ENCODE results near the gene DNAJB8. TPM values are rescaled to one million over a fixed set of nuclear protein-coding genes. Genes with fewer than 3 reads are reported as not detected.
A peak's percentile ranks its signal among the peaks of the same experiment; 100 is the strongest.

DNAJB8 gene
- total and polyA plus RNA-seq, 9 of the 15 experiments (the other 6 are each of a cell fraction or from before 2014, with no cell fraction given) = not detected

DNA sequence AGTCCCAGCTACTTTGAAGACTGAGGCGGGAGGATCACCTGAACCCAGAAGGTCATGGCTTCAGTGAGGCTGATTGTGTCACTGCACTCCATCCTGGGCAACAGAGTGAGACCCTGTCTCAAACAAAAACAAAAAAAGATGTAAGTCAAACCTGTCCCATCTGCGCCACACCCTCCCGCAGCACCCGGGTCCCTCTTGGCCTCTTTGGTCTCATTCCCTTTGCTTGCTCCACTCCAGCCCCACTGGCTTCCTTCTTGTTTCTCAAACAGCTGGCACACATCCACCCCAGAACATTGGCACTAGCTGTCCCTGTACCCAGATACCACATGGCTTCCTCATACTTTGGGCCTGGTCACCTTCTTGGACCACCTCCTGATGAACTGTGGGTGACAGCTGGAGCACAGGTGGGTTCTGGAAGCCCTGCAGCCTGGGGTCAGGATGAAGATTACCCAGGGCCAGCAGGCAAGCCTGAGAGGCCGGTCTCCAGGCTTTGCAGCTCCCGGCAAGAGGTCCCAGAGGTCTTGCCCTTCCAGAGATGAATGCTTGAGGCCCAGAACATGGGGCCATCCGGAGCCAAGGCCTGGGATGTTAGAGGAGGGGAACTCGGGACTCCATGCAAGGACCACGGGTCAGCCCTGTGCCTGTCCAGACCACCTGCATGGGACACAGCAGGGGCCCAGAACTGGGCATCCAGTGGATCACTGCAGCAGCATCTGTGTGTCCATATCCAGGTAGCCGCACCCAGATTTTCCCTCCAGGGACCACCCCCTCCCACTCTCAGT is 37.3 kb upstream of the DNAJB8 start:
- 88% methylated on average over 8 of the region's 10 CpGs for WGBS (ENCODE audit: insufficient coverage, low coverage, missing lambda C conversion rate)
- in situ Hi-C loops (cut with MboI) (no loop called here), intact Hi-C loops (cut with micrococcal nuclease) (loop anchor here (5.0 kb wide), 1 partner anchor 43 kb away; no protein-coding TSS in a partner anchor)
- Histone ChIP-seq H2AFZ (ENCODE audit: low read depth, low read length) (no peak overlapping the region), H3K9me3 (replicated peaks; ENCODE audit: control insufficient read depth, insufficient read depth, low read depth, low read length) (peaks cover 6% of the 10 kb centered on the region), H3K9ac (ENCODE audit: insufficient read depth in 1 of 2, low read depth in 2 of 2, low read length in 2 of 2) (peak overlapping the region in 1 of 2 experiments; percentile 77; a peak in 2 of 4 replicates), H3K4me3 (no peak overlapping the region), H3K27me3 (ENCODE audit: control insufficient read depth in 2 of 2, insufficient read depth in 2 of 2, low read length in 2 of 2) (no peaks in the 10 kb centered on the region), H3K79me2 (ENCODE audit: control insufficient read depth, insufficient read depth, low read length) (peaks cover 3% of the 10 kb centered on the region; the same call in 1 of the 3 replicates), H3K27ac (ENCODE audit: extremely low read depth, low read depth, low read length) (peak overlapping the region; percentile 71; the same call in 2 of the 3 replicates), H3K4me1 (replicated peaks in 1 of 2; ENCODE audit: control insufficient read depth in 2 of 2, insufficient read depth in 2 of 2, low read length in 2 of 2) (peaks cover 14 to 25% of the 10 kb centered on the region in 2 experiments; a peak in 4 of 5 replicates), H3K9me1 (ENCODE audit: control insufficient read depth, insufficient read depth, low read length) (peaks cover 5% of the 10 kb centered on the region), H3K4me2 (ENCODE audit: insufficient read depth, low read length) (no peak overlapping the region), H4K20me1 (replicated peaks; ENCODE audit: control insufficient read depth, insufficient read depth, low read length) (no peaks in the 10 kb centered on the region), H3K36me3 (ENCODE audit: control insufficient read depth, insufficient read depth, low read length) (peaks cover 8% of the 10 kb centered on the region; the same call in 1 of the 3 replicates)
- FAIRE-seq (no peak), ATAC-seq (peak; percentile 4; the same call in 2 of the 3 replicates), DNase-seq (ENCODE audit: extremely low read depth in 1 of 4, low spot score in 3 of 4) (no peak)
- ChIA-PET POLR2A (interaction anchor here (0.6 to 1.2 kb wide), 3 partner anchors 14 to 116 kb away, joined by 3 to 5 read pairs (median 3); no protein-coding TSS in a partner anchor), CTCF (ENCODE audit: low intra/inter-chr PET ratio) (no interaction called here)
- no TSS peak for BruUV-seq (replicated peaks)
- TF ChIP-seq DACH1 (IDR thresholded peaks at IDR 0.05; ENCODE audit: partially characterized antibody) (no peak), ZNF512 (tag; IDR thresholded peaks at IDR 0.05) (no peak), POLR2G (IDR thresholded peaks at IDR 0.05; ENCODE audit: low read depth, low read length) (peak; percentile 67), ETS2 (tag; IDR thresholded peaks at IDR 0.05; ENCODE audit: borderline replicate concordance, poor library complexity, severe bottlenecking) (no peak), ZNF644 (tag; IDR thresholded peaks at IDR 0.05; ENCODE audit: low read depth) (no peak), PHF21A (IDR thresholded peaks at IDR 0.05; ENCODE audit: borderline replicate concordance, low read depth) (no peak), FUS (optimal IDR thresholded peaks at IDR 0.05; ENCODE audit: low read depth, low read length) (no peak), POLR2A (conservative IDR thresholded peaks at IDR 0.05) (0 out of 2 replicates have a peak, but pooled peaks have one; percentile 7), RBBP5 (IDR thresholded peaks at IDR 0.05; ENCODE audit: borderline replicate concordance, insufficient read depth, low read length, poor library complexity, severe bottlenecking) (no peak), FOXO4 (CRISPR knock-in tag; IDR thresholded peaks at IDR 0.05) (no peak), PHTF2 (CRISPR knock-in tag; IDR thresholded peaks at IDR 0.05) (no peak), PCBP2 (IDR thresholded peaks at IDR 0.05; ENCODE audit: low read depth, low read length, poor library complexity, severe bottlenecking) (no peak), HMGN3 (IDR thresholded peaks at IDR 0.05; ENCODE audit: borderline replicate concordance, extremely low read depth, insufficient read length, low read depth, low read length) (peak; percentile 32)
- TF ChIP-seq, protein P1, sequence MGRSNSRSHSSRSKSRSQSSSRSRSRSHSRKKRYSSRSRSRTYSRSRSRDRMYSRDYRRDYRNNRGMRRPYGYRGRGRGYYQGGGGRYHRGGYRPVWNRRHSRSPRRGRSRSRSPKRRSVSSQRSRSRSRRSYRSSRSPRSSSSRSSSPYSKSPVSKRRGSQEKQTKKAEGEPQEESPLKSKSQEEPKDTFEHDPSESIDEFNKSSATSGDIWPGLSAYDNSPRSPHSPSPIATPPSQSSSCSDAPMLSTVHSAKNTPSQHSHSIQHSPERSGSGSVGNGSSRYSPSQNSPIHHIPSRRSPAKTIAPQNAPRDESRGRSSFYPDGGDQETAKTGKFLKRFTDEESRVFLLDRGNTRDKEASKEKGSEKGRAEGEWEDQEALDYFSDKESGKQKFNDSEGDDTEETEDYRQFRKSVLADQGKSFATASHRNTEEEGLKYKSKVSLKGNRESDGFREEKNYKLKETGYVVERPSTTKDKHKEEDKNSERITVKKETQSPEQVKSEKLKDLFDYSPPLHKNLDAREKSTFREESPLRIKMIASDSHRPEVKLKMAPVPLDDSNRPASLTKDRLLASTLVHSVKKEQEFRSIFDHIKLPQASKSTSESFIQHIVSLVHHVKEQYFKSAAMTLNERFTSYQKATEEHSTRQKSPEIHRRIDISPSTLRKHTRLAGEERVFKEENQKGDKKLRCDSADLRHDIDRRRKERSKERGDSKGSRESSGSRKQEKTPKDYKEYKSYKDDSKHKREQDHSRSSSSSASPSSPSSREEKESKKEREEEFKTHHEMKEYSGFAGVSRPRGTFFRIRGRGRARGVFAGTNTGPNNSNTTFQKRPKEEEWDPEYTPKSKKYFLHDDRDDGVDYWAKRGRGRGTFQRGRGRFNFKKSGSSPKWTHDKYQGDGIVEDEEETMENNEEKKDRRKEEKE (IDR thresholded peaks at IDR 0.05; ENCODE audit: borderline replicate concordance in 1 of 2, control insufficient read depth in 1 of 2, low read depth in 2 of 2, low read length in 1 of 2) = no peak

All from K562 (cell line).